WI38 (cell line): ENCODE results near the gene CLEC2B.

Experiments
- H3K4me3 ChIP-seq: 2 replicates; pipeline ENCODE4 v1.5.1; 2011; ENCODE audit warnings: low read depth, mild to moderate bottlenecking, control low read depth, low read length
- TF ChIP-seq, protein P1 (sequence below): IDR thresholded peaks from 2 replicates; pipeline ENCODE4 v1.5.1; 2012; ENCODE audit warnings: low read depth, mild to moderate bottlenecking, control low read depth, low read length

Gene CLEC2B

DNA sequence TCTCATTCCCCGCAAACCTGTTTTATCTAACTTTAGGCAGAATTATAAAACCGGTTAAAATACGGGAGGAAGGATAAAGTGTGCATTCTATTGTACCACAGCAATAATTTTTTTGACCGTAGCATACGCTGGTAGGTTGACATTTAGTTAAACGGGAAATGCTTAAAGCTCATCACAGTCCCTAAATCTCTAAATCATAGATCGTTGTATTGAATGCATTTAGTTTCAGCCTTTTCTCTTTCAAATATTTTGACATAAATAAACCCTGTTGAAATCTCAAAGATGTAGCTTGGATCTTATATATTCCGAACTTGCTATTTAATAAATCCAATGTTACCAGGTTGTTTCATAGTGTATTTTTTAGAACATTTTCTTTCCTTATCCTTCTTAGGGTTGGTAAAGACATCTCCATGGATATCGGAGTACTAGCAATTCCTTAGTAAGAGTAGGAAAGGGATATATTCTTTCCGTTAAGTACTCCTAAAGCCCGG lies 798 bp downstream of the CLEC2B start:
- peak overlapping the region; percentile 56 for H3K4me3 ChIP-seq
- TF ChIP-seq, protein P1, sequence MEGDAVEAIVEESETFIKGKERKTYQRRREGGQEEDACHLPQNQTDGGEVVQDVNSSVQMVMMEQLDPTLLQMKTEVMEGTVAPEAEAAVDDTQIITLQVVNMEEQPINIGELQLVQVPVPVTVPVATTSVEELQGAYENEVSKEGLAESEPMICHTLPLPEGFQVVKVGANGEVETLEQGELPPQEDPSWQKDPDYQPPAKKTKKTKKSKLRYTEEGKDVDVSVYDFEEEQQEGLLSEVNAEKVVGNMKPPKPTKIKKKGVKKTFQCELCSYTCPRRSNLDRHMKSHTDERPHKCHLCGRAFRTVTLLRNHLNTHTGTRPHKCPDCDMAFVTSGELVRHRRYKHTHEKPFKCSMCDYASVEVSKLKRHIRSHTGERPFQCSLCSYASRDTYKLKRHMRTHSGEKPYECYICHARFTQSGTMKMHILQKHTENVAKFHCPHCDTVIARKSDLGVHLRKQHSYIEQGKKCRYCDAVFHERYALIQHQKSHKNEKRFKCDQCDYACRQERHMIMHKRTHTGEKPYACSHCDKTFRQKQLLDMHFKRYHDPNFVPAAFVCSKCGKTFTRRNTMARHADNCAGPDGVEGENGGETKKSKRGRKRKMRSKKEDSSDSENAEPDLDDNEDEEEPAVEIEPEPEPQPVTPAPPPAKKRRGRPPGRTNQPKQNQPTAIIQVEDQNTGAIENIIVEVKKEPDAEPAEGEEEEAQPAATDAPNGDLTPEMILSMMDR, result no peak

DNA sequence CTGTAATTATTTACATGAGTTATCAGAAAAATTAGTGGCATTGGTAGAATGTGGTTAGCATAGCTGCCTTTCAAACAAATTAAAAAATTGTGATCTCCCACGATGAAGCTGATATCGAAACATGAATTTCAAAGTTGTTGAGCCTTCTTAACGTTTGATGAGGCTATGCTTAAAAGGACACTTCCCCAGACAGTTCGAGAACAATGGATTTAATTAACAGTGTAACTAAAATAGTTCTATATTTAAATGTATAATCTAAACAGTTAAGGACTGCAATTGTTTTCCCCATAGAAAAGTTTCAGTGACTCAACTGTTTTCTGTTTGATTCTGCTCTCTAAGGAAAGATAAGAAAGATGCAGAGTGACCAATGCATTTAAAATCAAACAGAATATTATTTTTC lies 1.6 kb downstream of the CLEC2B start:
- TF ChIP-seq, protein P1, result no peak
- H3K4me3 ChIP-seq, result peak overlapping the region; percentile 26

GRCh38 chr12:9866860-9867269 lies 2.3 kb downstream of the CLEC2B start:
- peak overlapping the region; percentile 11 for H3K4me3 ChIP-seq
- TF ChIP-seq, protein P1, result no peak

- H3K4me3 ChIP-seq, result peak overlapping the region; percentile 25
- TF ChIP-seq, protein P1, result no peak
These were observed 4.1 kb downstream of the CLEC2B start for GRCh38 chr12:9864913-9865675.

GRCh38 chr12:9858135-9858534 lies 11.0 kb downstream of the CLEC2B start:
- H3K4me3 ChIP-seq, result no peak overlapping the region
- TF ChIP-seq, protein P1, result no peak

DNA sequence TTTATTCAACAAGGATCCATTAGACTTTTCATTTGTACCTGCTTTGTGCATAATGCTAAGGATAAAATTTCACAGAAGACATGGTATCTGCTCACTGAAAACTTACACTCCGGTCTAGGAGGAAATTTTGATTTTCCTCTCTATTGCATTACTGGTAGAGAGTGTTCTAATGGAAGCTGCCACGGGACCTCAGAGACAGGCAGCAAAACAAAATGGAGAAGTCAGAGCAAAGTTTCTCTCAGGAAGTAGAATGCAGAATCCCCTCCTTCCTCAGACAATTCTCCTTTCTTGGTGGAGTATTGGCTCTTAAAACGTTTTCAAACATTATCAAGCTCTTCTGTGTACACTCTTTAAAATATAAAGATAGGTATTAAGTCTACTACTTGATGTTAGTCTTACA lies 12.3 kb downstream of the CLEC2B start:
- no peak overlapping the region for H3K4me3 ChIP-seq
- TF ChIP-seq, protein P1, result no peak

DNA sequence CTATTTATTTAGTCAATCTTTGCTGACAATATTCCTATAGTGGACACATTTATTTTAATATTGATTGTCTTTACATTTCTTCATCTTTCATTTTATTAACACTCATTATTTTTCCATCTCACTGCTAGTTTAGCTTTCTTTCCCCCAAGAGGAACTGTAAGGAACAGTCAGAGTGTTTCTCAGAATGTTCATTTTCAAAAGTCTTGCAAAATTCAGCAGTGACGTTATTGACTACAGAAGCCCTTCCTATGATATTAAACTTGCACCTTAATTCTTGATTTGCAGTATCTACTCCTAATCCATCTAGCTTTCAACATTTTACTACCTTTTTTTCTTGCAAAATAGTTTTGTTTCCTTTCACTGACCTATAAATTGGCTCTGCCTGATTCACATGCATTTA lies 13.0 kb downstream of the CLEC2B start:
- TF ChIP-seq, protein P1, result no peak
- H3K4me3 ChIP-seq, result no peak overlapping the region
